Neural cell (in vitro differentiated cells): ENCODE data around the gene SMPD3.

Source experiments
- CTCF ChIP-seq: fragments of 450-650 bp; IDR thresholded peaks from 2 replicates; pipeline ENCODE4 v1.5.1; 2014; ENCODE audit warnings: antibody characterized with exemption, mild to moderate bottlenecking, moderate library complexity; ENCODE audit not compliant: poor library complexity, severe bottlenecking
- MXI1 ChIP-seq: fragments of 450-650 bp; conservative IDR thresholded peaks from 2 replicates; pipeline ENCODE4 v1.6.1; 2014; ENCODE audit warnings: antibody characterized with exemption, mild to moderate bottlenecking; ENCODE audit not compliant: poor library complexity, severe bottlenecking
- POLR2AphosphoS5 ChIP-seq: IDR thresholded peaks from 2 replicates; pipeline ENCODE4 v1.6.1; 2012
- SMC3 ChIP-seq: fragments of 450-650 bp; conservative IDR thresholded peaks from 2 replicates; pipeline ENCODE4 v1.6.1; 2014; ENCODE audit warnings: antibody characterized with exemption, mild to moderate bottlenecking, moderate library complexity; ENCODE audit not compliant: poor library complexity
- TAF1 ChIP-seq: IDR thresholded peaks from 2 replicates; pipeline ENCODE4 v1.6.1; 2012; ENCODE audit warnings: low read depth

GRCh38 chr16:68487669-68488068, 39.4 kb upstream of the SMPD3 start:
- TF ChIP-seq POLR2AphosphoS5 (no peak), CTCF (no peak), MXI1 (no peak), SMC3 (no peak), TAF1 (no peak)
